HG03108 (cell line): ENCODE data around the gene ACAD9.
"Not testable (repeated sequence)": the region's sequence is repeated elsewhere in the genome, so short reads cannot be mapped to it uniquely, and the experiment has no call there.

ENCODE experiments used
- ATAC-seq: cut with Tn5 transposase; IDR thresholded peaks from one replicate; pipeline ENCODE4 v1.9.1; 2021; ENCODE audit warnings: moderate library complexity; ENCODE audit not compliant: unreplicated experiment

ACAD9 gene

DNA sequence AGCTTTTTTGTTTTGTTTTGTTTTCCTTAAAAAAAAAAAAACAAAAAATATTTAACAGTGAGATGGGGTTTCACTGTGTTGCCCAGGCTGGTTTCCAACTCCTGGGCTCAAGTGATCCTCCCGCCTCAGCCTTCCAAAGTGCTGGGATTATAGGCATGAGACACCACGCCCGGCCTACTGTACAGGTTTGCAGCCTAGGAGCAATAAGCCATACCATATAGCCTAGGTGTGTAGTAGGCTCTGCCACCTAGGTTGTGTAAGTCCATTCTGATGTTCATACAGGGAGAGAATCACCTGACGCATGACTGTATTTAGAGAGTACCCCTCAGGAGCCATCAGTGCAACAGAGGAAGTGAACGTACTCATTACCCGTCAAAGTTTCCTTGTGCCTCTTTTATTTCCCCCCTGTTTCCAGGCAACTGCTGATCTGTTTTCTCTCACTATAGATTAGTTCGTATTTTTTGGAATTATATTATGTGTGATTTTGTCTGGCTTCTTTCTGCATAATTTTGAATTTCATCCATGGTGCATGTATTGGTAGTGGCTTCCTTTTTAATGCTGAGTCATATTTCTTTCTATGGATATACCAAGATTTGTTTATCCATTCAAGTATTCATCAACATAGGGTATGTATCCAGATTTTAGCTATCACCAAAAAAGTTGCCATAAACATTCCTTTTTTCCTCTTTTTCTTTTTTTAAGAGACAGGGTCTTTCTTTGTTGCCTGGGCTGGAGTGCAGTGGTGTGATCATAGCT is 9.9 kb downstream of the ACAD9 start:
- no peak for ATAC-seq

DNA sequence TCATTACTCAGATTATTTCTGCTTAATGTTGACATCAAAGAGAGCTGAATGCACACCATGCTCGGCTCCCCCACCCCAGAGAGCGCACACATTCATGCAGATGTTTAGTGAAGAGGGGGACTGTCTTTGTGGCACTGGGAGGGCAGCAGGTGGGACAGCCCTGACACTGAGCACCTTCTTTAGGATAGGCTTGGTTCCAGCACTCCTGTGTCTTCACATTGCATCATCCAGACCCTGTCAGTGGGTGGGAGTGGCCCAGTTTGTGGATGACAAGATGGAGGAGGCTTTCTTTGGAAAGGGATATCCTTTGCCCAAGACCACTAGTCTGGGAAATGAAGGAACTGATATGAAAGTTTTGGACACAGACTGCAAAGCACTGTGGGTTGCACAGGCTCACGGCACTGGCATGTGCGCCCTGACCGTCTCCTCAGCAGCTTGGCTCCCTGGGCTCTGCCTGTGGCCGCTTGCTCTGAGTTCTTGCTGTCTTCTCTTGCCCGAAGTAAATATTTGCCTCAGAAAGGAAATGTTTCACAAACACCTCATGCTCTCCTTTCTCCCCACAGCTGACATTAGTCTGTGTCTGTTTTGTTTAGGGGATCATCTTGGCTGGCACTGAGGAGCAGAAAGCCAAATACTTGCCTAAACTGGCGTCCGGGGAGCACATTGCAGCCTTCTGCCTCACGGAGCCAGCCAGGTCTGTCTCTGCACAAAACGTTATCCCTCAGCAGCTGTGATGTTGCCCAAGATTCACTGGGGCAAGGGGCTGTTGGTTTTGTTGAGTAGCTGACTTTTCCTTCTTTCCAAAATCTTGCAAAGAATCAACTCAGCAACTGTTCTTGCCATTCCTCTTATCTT is 16.6 kb downstream of the ACAD9 start:
- ATAC-seq: no peak

DNA sequence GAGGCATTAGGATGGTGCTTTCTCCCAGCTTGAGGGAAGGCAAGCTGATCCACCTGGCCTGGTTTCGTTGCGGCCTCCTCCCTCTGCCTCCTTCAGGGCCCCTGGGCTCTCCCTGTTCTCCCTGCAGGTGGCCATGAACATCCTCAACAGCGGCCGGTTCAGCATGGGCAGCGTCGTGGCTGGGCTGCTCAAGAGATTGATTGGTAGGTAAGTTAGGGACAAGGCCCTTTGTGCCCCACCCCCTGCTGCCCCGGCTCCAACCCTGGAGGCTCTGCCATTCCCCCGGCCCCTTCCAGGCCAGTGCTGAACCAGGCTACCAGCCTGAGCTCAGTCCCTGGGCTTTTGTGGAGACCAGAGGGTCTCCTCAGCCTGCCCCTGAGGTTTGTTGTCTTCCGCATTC is 23.0 kb downstream of the ACAD9 start:
- ATAC-seq: no peak

DNA sequence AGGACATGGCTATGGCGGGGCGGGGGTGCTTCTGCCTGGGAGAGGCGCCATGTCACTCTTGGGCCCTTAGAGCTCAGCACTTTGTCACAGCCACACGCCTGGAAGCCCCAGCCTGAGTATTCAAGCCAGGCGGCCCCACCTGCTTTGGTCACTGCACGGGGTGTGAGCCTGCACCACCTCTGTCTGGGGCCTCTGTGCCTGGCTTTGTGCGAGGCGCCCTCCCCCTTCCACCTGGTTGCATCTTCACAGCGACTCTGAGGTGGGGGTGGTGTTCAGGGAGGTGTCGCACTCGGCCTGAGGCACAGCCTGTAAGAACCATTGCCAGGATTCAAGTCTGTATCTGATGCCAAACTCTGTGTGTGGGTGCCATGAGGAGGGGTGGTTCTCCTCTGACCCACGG is 24.1 kb downstream of the ACAD9 start:
- ATAC-seq: no peak

DNA sequence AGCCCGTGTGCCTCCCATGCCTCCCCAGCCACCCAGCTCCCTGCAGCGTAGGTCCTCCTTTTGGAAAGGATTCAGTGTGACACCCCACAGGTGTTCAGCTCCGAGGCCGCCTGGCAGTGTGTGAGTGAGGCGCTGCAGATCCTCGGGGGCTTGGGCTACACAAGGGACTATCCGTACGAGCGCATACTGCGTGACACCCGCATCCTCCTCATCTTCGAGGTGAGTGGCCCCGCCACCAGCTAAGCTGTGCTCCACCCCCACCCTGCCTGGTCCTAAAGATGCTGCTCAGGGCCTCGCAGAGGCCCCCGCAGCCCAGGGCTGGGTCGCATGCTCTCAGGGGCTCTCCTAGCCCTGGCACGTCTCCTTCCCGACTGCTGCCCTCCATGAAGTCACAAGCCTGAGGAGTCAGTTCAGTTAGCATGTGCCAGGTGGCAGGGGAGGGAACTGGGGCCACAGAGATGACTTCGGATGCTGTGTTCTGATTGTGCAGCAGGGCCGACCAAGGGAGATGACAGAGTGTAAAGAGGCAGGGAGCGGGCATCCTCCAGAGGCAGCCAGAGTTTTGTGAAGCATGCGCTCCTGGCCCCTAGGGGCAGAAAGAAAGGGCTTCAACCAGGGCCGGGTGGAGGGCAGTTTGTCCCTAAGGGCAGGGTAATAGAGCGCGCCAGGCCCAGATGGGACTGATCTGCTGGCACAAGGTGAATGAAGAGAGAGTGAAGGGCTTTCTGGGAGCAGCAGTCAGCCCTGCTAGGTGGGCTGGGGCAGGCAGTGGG is 26.8 kb downstream of the ACAD9 start:
- no peak for ATAC-seq

DNA sequence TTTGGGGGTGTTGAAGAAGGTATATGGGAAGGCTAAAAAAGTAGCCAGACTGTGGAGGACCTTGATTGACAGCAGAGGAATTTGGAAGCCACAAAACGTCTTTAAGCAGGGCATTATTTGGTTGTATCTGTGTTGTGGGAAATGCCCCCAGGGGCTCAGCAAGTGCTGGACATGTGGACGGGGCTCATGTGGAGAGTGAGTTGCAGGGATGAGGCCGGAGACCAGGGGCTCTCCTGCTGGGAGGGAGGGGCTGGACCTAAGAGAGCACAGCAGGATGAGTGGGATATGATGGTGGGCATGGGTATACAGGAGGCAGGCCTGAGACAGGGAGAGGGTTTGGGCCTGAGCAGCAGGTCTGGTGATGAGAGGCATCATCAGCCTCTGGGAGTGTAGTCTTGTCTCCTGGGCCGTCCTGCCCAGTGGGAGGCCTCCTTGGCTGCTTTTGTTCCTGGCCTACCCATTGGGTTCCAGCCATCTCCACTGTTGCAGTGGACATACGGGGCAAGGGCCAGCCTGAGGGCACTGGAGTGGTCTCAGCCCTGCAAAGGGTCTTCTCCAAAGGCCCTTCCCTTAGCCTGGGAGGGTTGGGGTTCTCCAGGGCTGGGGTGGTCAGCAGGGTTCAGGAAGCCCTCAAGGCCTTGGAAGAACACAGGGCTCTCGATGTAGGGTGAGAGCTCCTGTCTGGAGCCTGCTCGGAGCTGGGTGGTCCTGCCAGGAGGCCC is 27.5 kb downstream of the ACAD9 start:
- ATAC-seq: no peak

DNA sequence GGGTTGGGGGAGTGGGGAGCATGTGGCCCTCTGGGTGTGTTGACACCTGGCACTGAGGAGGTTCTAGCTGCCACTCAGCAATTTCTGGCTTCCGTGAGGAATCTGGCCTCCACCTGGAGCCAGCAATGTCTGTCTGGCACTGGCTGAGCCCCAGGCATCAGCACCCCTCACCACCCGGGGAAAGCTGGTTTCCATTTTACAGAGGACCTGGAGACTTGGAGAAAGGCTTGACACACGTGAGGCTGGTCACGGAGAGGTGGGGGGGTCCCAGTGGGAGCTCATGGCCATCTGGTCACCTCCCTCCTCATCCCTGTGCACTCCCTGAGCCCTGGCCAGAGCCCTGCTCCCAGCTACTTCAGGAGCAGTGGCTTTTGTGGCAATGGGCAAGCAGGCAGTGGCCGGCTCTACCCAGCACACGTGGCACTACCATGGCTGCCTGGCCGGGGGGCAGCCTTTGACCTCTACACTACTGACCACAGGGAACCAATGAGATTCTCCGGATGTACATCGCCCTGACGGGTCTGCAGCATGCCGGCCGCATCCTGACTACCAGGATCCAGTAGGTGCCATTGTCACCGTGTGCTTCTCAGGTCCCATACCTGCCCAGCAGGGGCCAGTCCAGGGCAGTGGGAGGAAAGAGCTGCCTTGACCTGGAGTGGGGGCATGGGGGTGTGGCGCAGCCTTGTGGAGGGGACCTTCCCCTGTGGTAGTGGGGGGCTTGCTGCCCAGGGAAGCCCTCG is 28.5 kb downstream of the ACAD9 start:
- ATAC-seq: no peak

DNA sequence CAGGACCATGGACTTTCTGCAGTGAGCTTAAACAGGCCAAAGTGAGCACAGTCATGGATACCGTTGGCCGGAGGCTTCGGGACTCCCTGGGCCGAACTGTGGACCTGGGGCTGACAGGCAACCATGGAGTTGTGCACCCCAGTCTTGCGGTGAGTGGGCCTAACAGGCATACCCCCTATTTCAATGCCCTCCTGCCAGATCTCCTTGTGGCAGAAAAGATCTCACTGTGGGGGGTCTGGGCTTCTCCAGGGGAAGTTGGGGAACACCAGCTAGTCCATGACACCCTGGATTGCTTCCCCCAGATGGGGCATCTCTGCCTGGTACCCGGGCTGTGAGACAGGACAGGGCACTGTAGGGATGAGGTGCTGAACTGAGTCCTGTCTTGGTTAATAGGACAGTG is 29.5 kb downstream of the ACAD9 start:
- no peak for ATAC-seq

DNA sequence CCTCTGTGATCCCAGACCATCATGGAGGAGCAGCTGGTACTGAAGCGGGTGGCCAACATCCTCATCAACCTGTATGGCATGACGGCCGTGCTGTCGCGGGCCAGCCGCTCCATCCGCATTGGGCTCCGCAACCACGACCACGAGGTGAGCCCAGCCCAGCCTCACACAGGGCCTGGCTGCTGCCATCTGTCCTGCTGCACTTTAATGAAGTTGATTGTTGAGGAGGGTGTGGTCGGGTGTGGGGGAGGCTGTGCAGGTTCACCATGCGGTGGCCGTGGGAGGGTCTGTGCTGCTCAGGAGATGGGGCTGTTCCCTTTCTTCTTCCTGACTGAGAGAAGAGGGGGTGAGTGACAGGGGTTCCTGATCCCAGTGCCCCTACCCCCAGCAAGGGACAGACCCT is 30.6 kb downstream of the ACAD9 start:
- ATAC-seq: no peak

DNA sequence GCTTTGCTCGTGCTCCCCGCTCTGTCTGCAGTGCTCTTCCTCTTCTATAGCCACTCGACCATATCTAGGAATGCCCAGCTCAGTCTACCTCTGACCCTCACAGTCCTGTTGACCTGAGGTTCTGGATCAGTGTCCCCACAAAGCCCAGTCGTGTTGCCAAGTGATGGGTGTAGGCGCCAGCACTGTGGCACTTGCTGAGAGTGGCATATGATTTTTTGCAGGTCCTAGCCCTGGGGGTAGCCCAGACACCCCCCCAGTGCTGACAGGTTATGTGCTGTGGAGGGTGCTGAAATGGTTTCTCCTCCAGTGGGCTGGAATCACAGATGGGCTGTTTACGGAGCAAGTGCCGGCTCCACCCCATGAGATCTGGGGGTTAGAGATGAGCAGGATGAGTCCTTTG is 32.5 kb downstream of the ACAD9 start:
- ATAC-seq: no peak

DNA sequence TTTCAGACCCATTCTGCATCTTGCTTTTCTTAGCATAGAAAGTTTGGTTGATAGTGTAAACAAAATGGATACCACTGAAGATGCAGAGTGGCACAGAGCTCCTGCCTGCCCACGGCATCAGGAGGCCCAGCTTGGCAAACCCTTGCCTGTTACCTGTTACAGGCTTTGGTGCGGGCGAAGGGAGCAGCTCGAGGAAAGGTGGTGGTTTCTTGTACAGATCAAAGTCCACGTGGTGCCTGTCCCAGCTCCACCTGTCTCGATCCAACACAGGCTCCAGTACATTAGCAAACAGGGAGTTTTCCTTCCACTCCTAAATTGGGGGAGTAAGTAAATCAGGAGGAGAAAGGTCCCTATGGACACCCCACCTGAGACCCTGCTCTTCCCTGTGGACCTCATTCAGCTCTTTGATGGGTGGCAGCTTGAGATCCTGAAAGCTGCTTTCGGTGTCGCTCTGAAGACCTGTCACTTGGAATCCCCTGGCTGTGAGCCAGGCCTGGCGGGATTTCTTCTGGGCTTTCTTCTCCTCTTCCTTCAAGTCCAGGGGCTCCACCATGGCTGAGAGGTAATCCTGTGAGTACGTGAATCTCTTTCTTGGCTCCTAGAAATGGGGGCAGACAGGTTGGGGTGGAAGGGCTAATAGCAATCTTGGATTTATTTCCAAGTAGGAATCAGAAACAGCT is 35.7 kb downstream of the ACAD9 start:
- no peak for ATAC-seq

DNA sequence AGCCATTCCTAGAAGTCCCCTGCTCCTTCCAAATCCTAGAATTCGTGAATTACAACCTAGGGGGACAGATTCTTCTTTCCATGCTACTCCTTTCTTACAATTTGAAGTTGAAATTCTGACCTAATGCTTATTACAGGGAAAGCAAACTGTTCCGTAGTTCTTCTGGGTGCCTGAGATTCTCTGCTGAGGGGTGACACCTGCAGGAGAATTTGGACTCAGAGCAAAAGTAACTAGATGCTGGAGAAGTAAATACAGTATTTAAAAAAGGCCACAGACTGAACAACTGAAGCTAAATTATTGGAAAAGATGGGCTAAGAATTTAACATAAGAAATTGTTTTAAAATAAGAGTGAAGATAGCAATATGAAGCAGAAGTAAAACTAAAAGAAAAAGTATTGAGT is 37.9 kb downstream of the ACAD9 start:
- ATAC-seq: no peak

DNA sequence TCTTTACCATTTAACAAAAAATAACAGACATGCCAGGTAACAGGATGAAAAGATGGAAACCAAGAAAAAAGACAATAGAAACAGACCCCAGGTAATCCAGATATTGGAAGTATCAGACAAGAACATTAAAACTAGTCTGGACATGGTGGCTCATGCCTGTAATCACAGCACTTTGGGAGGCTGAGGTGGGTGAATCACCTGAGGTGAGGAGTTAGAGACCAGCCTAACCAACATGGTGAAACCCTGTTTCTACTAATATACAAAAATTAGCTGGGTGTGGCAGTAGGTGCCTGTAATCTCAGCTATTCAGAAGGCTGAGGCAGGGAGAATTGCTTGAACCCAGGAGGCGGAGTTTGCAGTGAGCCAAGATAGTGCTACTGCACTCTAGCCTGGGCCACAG is 40.6 kb downstream of the ACAD9 start:
- ATAC-seq: no peak

DNA sequence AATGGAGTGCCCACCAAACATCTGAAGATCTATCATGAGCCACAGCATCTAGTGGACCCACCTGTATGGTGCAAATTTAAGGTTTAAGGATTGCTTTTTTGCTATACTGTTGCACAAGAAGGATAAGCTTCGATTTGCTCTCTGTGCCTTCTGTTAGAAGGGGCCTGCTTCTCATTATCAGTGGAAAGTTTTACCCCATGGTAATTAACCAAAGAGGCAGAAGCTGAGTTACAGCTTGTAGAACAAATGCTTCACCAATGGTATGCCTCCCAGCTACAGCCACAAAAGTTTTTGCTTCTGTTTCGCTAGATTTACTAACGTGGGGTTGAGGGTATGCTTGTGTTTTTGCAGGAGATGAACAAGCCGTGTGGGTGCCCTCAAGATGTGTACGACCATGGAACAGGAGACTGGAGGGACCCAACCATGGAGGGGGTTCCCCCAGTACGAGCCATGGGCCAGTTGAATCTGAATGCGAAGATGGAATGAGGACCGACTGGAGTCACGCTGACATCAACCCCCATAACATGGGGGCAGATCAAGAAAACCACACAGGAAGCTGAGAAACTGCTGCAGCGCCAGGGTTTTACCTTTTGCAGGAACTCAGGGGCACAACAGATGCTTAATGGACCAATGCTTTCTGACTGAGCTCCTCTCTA is 43.5 kb downstream of the ACAD9 start:
- no peak for ATAC-seq

DNA sequence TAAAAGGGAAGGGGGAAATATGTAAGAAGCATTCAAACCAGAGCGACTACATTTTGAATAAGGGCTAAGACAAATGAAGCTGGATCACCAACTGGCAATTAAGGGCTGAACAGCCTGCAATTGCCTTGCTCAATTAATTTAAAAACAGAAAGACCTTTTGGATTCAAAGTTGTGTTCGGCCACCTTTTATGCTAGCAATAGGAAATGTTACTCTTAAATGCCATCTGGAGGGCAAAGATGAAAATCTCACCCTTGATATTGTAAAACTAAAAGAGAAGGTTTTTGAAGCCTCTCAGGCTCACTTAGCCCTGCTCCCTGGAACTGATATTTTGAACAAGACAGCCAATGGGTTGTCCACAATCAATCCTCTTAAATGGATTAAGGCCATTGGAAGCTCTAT is 44.2 kb downstream of the ACAD9 start:
- no peak for ATAC-seq

DNA sequence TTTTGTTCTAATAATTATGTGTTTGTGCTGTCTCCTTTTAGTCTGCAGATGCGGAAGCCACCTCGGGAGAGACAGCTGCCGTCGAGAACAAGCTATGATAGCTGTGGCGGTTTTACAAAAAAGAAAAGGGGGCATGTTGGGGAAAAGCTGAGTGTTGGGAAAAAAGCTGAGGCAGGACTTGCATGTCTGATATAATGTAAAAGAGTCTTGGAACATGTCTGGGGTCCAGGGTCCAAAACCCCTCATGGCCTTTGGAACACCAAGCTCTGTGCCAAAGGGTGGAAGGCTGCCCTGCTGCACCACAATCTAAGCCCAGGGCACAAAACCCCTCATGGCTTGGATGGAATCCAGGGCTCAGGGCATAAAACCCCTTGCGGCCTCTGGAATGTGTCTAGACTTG is 44.6 kb downstream of the ACAD9 start:
- ATAC-seq: not testable (repeated sequence)

DNA sequence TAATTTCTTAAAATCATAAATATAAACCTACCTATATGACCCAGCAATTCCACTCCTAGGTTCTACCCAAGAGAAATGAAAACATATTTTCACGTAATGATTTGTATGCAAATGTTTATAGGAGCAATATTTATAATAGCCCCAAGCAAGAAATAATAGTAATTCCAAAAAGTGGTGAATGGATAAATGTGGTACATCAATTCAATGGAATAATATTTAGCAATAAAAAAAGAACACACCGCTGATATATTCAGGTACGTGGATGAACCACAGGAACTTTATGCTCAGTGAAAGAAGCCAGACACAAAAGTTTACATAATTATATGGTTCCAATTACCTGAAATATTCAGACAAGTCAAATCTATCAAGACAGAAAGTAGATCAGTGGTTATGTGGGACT is 49.9 kb downstream of the ACAD9 start:
- ATAC-seq: no peak

DNA sequence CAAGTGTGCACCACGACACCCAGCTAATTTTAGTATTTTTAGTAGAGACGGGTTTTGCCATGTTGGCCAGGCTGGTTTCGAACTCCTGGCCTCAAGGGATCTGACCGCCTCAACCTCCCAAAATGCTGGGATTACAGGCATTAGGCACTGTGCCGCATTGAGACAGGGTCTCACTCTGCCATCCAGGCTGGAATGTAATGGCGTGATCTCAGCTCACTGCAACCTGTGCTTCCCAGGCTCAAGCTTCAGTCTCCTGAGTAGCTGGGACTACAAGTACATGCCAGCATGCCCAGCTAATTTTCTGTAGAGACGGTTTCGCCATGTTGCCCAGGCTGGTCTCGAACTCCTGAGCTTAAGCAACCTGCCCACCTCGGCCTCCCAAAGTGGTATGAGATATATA is 51.6 kb downstream of the ACAD9 start:
- ATAC-seq: no peak

DNA sequence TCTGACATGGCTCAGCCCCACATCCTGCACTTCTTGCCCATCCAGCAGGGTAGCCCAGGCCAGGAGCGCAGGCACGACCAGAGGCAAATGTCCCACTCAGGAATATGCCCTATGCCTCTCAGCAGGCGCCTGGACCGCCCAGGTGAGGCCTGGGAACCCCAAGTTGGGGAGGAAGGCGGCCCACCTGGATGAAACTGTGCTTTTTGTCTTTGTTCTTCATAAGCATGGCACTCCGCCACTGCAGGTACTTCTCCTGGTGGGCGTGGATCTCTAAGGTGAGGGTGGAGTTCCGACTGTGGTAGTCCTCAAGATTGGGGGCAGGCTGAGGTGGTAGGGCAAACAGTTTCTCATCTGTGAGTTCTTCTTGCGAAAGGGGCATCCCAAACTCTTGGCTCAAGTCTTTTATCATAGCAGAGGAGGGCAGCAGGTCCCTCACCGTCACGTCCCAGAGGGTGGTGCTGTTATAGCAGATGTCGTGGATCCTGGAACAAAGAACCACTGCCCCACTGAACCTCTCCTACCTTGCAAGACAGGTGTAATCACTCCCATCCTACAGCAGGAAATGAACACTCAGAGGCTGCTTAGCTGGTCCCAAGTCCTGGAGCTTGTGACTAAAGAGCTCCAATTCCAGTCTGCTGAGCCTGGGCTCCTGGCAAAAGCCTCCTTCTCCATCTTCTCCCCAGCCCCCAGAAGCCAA is 53.2 kb downstream of the ACAD9 start:
- ATAC-seq: no peak
